Activated CD8-positive, alpha-beta T cell treated with anti-CD3 and anti-CD28 coated beads for 36 hours (primary cell): Measurements from ENCODE around the gene MYBBP1A. TPM values are rescaled to one million over a fixed set of nuclear protein-coding genes. Genes with fewer than 3 reads are reported as not detected.

Source experiments
- ATAC-seq: fragments of 200-7000 bp; cut with Tn5 transposase; one replicate; pipeline ENCODE4 v1.10.0; 2021; ENCODE audit warnings: mild to moderate bottlenecking, moderate library complexity
- CTCF ChIA-PET: fragments of 350-600 bp; sonication (Branson Sonifier 250); formaldehyde crosslinking; loops from one replicate; lab custom pipeline; 2021; ENCODE audit warnings: antibody characterized with exemption; lab: Charles Lee
- POLR2A ChIA-PET: fragments of 350-600 bp; sonication (Branson Sonifier 250); formaldehyde crosslinking; loops from one replicate; lab custom pipeline; 2021; ENCODE audit warnings: antibody characterized with exemption; lab: Charles Lee
- DNase-seq: peaks from one replicate; pipeline ENCODE4 v3.0.0-alpha.2; 2020
- H3K27ac Mint-ChIP-seq: one replicate; pipeline ENCODE4 v1.8.0; 2021; ENCODE audit warnings: mild to moderate bottlenecking, mixed read lengths
- H3K27me3 Mint-ChIP-seq: one replicate; pipeline ENCODE4 v1.8.0; 2021; ENCODE audit warnings: mixed read lengths
- H3K36me3 Mint-ChIP-seq: one replicate; pipeline ENCODE4 v1.8.0; 2021; ENCODE audit warnings: low read depth, mixed read lengths
- H3K4me1 Mint-ChIP-seq: one replicate; pipeline ENCODE4 v1.8.0; 2021; ENCODE audit warnings: low read depth, mixed read lengths
- H3K4me3 Mint-ChIP-seq: one replicate; pipeline ENCODE4 v1.8.0; 2021; ENCODE audit warnings: mild to moderate bottlenecking, moderate library complexity, mixed read lengths
- H3K9me3 Mint-ChIP-seq: one replicate; pipeline ENCODE4 v1.8.0; 2021; ENCODE audit warnings: mixed read lengths
- intact Hi-C: fragments of 100-400 bp; cut with micrococcal nuclease; formaldehyde crosslinking; loops from one replicate; pipeline ENCODE4 v1.10.0; 2022
- total RNA-seq, 2 experiments: library from RNA; stranded (reverse); gene quantifications; one replicate each; pipeline ENCODE4 v1.2.3, GENCODE V29; 2021
- TF ChIP-seq, protein P1 (sequence below): fragments of 200-600 bp; IDR thresholded peaks from one replicate; pipeline ENCODE4 v1.8.0; 2022; ENCODE audit warnings: antibody characterized with exemption, mild to moderate bottlenecking

The MYBBP1A gene
- total RNA-seq, 2 experiments from 2014 or later: 104 to 107 TPM

DNA sequence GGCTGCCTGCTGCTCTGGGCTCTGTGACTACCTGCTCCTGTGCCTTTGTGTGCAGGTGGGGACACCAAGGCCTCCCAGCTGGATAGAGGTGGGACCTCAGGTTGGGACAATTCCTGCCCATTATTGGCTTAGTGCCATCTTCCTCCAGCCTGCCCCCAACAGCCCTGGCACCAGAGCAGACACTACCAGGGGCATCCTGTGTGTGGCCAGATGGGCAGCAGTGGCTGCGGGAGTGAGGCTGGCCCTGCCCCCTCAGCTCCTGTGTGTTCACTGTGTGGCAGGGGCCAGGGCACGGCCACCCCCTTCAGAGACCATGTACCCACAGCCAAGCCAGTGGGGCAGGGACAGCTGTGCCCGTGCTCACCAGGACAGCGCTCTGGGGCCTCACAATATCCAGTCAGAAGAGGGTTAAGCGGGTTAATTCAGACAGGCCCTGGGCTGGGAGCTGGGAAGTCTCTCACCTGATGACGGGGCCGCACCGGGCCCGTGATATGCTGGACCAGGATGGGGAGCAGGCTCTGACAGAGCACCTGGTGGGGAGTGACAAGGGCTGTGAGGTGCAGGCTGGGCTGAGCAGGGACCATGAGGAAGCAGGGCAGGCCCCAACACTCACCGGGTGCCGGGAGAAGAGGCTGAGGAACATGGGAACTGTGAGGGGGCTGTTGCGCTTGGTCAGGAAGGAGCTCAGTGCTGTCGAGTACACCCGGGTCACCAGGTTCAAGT lies 13.0 kb downstream of the MYBBP1A start:
- ATAC-seq: no peak
- TF ChIP-seq, protein P1, sequence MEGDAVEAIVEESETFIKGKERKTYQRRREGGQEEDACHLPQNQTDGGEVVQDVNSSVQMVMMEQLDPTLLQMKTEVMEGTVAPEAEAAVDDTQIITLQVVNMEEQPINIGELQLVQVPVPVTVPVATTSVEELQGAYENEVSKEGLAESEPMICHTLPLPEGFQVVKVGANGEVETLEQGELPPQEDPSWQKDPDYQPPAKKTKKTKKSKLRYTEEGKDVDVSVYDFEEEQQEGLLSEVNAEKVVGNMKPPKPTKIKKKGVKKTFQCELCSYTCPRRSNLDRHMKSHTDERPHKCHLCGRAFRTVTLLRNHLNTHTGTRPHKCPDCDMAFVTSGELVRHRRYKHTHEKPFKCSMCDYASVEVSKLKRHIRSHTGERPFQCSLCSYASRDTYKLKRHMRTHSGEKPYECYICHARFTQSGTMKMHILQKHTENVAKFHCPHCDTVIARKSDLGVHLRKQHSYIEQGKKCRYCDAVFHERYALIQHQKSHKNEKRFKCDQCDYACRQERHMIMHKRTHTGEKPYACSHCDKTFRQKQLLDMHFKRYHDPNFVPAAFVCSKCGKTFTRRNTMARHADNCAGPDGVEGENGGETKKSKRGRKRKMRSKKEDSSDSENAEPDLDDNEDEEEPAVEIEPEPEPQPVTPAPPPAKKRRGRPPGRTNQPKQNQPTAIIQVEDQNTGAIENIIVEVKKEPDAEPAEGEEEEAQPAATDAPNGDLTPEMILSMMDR: no peak
- ChIA-PET POLR2A (interaction anchor here (2.6 to 5.7 kb wide), 2 partner anchors 9 to 12 kb away, joined by 8 to 45 read pairs; no protein-coding TSS in a partner anchor), CTCF (no interaction called here)
- Mint-ChIP-seq H3K9me3 (no peaks in the 10 kb centered on the region), H3K27me3 (no peaks in the 10 kb centered on the region), H3K27ac (no peak overlapping the region), H3K36me3 (peaks cover 17% of the 10 kb centered on the region), H3K4me3 (no peak overlapping the region), H3K4me1 (no peaks in the 10 kb centered on the region)
- no peak for DNase-seq
- intact Hi-C loops: no loop called here

DNA sequence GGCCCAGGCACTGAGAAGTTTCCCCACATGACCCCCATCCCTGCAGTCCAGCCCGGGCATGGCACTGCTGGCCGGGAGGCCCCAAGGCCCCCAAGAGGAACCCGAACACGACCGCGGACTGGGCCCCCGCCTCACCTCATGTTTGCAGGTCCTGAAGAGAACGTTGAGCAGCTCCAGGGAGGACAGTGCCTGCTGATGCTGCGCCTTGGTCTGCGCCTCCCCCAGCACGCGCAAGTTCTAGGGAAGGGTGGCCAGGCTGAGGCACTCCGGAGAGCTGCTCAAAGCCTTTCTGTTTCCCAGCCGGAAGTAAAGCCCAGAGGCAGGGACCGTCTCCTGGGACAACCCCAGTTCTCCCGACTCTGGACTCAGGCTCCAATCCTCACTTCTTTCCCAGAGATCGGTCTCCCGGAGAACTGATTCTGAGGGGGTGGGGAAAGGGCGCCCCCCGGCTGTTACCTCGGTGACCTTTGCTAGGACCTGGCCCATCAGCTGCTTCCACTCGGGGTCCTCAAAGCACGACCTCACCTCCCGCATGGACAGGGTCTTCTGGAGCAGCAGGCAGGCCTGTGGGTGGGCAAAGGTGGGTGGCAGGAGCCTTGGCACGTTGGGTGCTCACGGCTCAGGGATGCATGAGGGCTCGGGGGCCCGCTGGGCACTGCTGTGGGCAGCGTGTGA lies 13.7 kb downstream of the MYBBP1A start:
- Mint-ChIP-seq H3K9me3 (no peaks in the 10 kb centered on the region), H3K27ac (no peak overlapping the region), H3K36me3 (peaks cover 15% of the 10 kb centered on the region), H3K27me3 (no peaks in the 10 kb centered on the region), H3K4me3 (no peak overlapping the region), H3K4me1 (no peaks in the 10 kb centered on the region)
- POLR2A ChIA-PET: interaction anchor here (2.6 to 5.7 kb wide), 2 partner anchors 9 to 13 kb away, joined by 8 to 45 read pairs; no protein-coding TSS in a partner anchor
- ATAC-seq (no peak), DNase-seq (no peak)
- intact Hi-C loops: no loop called here
- CTCF ChIA-PET: no interaction called here
- TF ChIP-seq, protein P1: no peak

DNA sequence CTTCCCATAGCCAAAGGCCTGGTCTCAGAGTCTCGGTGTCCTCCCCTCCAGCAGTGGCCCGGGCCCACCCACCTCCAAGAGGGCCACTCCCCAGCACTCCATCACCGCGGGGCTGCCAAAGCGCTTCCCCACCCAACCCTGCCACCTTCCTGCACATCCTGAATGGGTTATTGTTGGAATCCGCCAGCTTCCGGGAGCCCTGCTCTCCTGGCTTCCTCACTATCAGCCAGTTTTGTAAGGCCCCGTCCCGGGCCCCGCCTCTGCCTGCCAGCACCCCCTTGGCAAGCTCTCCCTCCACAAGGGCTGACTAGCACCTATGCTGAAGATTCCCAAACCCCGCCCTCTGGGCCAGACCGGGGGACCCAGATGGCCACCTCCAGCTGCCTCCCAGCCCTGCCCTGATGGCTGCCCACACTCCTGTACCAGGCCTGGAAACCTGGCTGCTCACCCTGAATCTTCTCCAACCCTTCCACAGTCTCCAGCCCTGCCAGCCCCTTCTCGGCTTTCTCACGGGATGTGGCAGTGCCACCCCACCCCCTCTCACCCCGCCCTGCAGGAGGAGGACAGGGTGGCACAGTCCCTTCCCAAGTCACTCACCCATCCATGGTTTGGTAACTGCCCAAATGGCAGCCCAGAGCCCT lies 14.4 kb downstream of the MYBBP1A start:
- no peak for ATAC-seq
- intact Hi-C loops: no loop called here
- TF ChIP-seq, protein P1: no peak
- Mint-ChIP-seq H3K4me1 (no peaks in the 10 kb centered on the region), H3K27ac (no peak overlapping the region), H3K4me3 (no peak overlapping the region), H3K27me3 (no peaks in the 10 kb centered on the region), H3K36me3 (peaks cover 14% of the 10 kb centered on the region), H3K9me3 (no peaks in the 10 kb centered on the region)
- CTCF ChIA-PET: no interaction called here
- DNase-seq: no peak
- POLR2A ChIA-PET: interaction anchor here (2.6 to 5.7 kb wide), 2 partner anchors 10 to 13 kb away, joined by 8 to 45 read pairs; no protein-coding TSS in a partner anchor

DNA sequence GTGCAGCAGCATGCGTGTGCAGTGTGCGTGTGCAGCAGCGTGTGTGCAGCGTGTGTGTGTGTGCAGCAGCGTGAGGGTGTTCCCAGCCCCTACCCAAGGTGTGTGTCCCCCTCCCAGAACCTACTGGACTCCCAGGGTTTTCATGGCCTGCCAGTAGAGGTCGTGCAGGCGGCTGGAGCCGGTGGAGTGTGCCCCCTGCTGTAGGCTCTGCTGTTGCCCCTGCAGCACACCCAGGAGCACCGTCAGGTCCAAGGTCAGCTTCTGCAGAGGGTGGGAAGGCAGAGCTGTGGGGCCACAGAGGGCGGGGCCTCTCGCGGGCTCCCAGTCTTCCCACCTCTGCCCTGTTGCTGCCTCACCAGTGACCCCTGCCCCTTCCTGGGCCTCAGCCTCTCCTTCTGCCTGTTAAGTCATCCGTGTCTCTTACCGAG lies 14.9 kb downstream of the MYBBP1A start:
- Mint-ChIP-seq H3K27me3 (no peaks in the 10 kb centered on the region), H3K36me3 (peaks cover 14% of the 10 kb centered on the region), H3K4me3 (no peak overlapping the region), H3K27ac (no peak overlapping the region), H3K9me3 (no peaks in the 10 kb centered on the region), H3K4me1 (no peaks in the 10 kb centered on the region)
- ChIA-PET CTCF (no interaction called here), POLR2A (interaction anchor here (5.7 kb wide), 1 partner anchor 10 kb away, joined by 45 read pairs; no protein-coding TSS in a partner anchor)
- no peak for DNase-seq
- TF ChIP-seq, protein P1: no peak
- intact Hi-C loops: no loop called here
- no peak for ATAC-seq
